WERI-Rb-1 (cell line): ENCODE data around the gene IDH3A.
A peak's percentile ranks its signal among the peaks of the same experiment; 100 is the strongest.

Source experiments
- DNase-seq: peaks from one replicate; pipeline ENCODE4 v3.0.0-alpha.2; 2020
- H3K27ac ChIP-seq: fragments of 250-450 bp; sonication (Bioruptor Pico); 2 replicates; pipeline ENCODE4 v1.5.1; 2020; ENCODE audit warnings: mild to moderate bottlenecking, moderate library complexity
- H3K27me3 ChIP-seq: fragments of 250-450 bp; sonication (Bioruptor Pico); 2 replicates; pipeline ENCODE4 v1.5.1; 2021; ENCODE audit warnings: mild to moderate bottlenecking, low read depth, moderate library complexity; ENCODE audit not compliant: insufficient read depth, severe bottlenecking
- H3K36me3 ChIP-seq: fragments of 250-450 bp; sonication (Bioruptor Pico); 2 replicates; pipeline ENCODE4 v1.5.1; 2020; ENCODE audit warnings: mild to moderate bottlenecking, moderate library complexity
- H3K4me3 ChIP-seq: 2 replicates; pipeline ENCODE4 v1.5.1; 2011; ENCODE audit warnings: low read depth, mild to moderate bottlenecking, control low read depth, low read length
- H3K9me3 ChIP-seq: fragments of 250-450 bp; sonication (Bioruptor Pico); 2 replicates; pipeline ENCODE4 v1.5.1; 2021; ENCODE audit warnings: mild to moderate bottlenecking, moderate library complexity; ENCODE audit not compliant: severe bottlenecking
- CTCF ChIP-seq: IDR thresholded peaks from 2 replicates; pipeline ENCODE4 v1.5.1; 2011; ENCODE audit warnings: low read depth, mild to moderate bottlenecking, control low read depth, inconsistent platforms, low read length

Gene IDH3A

GRCh38 chr15:78149068-78149804 is at the start of gene IDH3A:
TSS of gene IDH3A (plus strand) at chr15:78149362. CDS start at chr15:78149404, 42 bp downstream.
- Histone ChIP-seq H3K36me3 (peaks cover 4% of the 10 kb centered on the region), H3K4me3 (peak within 1 kb of the TSS; percentile 75), H3K27me3 (no peaks in the 10 kb centered on the region), H3K9me3 (no peaks in the 10 kb centered on the region), H3K27ac (peak within 1 kb of the TSS; percentile 72)
- peak; percentile 98 for DNase-seq
- no peak for TF ChIP-seq CTCF

GRCh38 chr15:78100886-78101285 is 48.3 kb upstream of the IDH3A start:
- no peak overlapping the region for H3K4me3 ChIP-seq
- no peaks in the 10 kb centered on the region for H3K27me3 ChIP-seq
- H3K9me3 ChIP-seq, result no peaks in the 10 kb centered on the region
- H3K27ac ChIP-seq, result no peak overlapping the region
- DNase-seq, result no peak
- no peaks in the 10 kb centered on the region; the same call in 1 of the 2 replicates for H3K36me3 ChIP-seq
- no peak for TF ChIP-seq CTCF

GRCh38 chr15:78101423-78102105 is 47.6 kb upstream of the IDH3A start:
- Histone ChIP-seq H3K36me3 (no peaks in the 10 kb centered on the region; the same call in 1 of the 2 replicates), H3K4me3 (no peak overlapping the region), H3K27me3 (no peaks in the 10 kb centered on the region), H3K27ac (no peak overlapping the region), H3K9me3 (no peaks in the 10 kb centered on the region)
- TF ChIP-seq CTCF, result no peak
- DNase-seq, result no peak

GRCh38 chr15:78102211-78102610 is 47.0 kb upstream of the IDH3A start:
- Histone ChIP-seq H3K4me3 (no peak overlapping the region), H3K27ac (no peak overlapping the region), H3K27me3 (no peaks in the 10 kb centered on the region), H3K36me3 (no peaks in the 10 kb centered on the region; the same call in 1 of the 2 replicates), H3K9me3 (no peaks in the 10 kb centered on the region)
- no peak for DNase-seq
- TF ChIP-seq CTCF, result no peak

GRCh38 chr15:78102741-78103140 is 46.4 kb upstream of the IDH3A start:
- Histone ChIP-seq H3K4me3 (no peak overlapping the region), H3K27me3 (no peaks in the 10 kb centered on the region), H3K36me3 (peaks cover under 1% of the 10 kb centered on the region; the same call in 1 of the 2 replicates), H3K27ac (no peak overlapping the region), H3K9me3 (no peaks in the 10 kb centered on the region)
- DNase-seq, result no peak
- no peak for TF ChIP-seq CTCF
